HS-5 (cell line): ENCODE measurements around the gene PBX3.
"Not testable (repeated sequence)": the region's sequence is repeated elsewhere in the genome, so short reads cannot be mapped to it uniquely, and the experiment has no call there.

ENCODE experiments used
- DNase-seq: peaks from one replicate; pipeline ENCODE4 v3.0.0-alpha.2; 2012; ENCODE audit warnings: low read depth

Gene PBX3

GRCh38 chr9:125778538-125779219 lies 31.5 kb downstream of the PBX3 start:
- not testable (repeated sequence) for DNase-seq

- DNase-seq = not testable (repeated sequence)
These were observed 32.0 kb downstream of the PBX3 start for GRCh38 chr9:125779220-125779565.

GRCh38 chr9:125782718-125783117 lies 35.5 kb downstream of the PBX3 start:
- no peak for DNase-seq

GRCh38 chr9:125784286-125785049 lies 37.3 kb downstream of the PBX3 start:
- DNase-seq = no peak

GRCh38 chr9:125785248-125785751 lies 38.1 kb downstream of the PBX3 start:
- DNase-seq = no peak

GRCh38 chr9:125787715-125788114 lies 40.5 kb downstream of the PBX3 start:
- no peak for DNase-seq

- no peak for DNase-seq
These were observed 42.0 kb downstream of the PBX3 start for GRCh38 chr9:125789196-125789595.

GRCh38 chr9:125794708-125795107 lies 47.5 kb downstream of the PBX3 start:
- DNase-seq = no peak

- no peak for DNase-seq
These were observed 48.9 kb downstream of the PBX3 start for GRCh38 chr9:125795970-125796596.

- DNase-seq = no peak
These were observed 50.8 kb downstream of the PBX3 start for GRCh38 chr9:125797930-125798329.

GRCh38 chr9:125803526-125803925 lies 56.4 kb downstream of the PBX3 start:
- DNase-seq = no peak

GRCh38 chr9:125805057-125805456 lies 57.9 kb downstream of the PBX3 start:
- no peak for DNase-seq

- DNase-seq = no peak
These were observed 58.4 kb downstream of the PBX3 start for GRCh38 chr9:125805586-125805985.

- peak; percentile 26 for DNase-seq
These were observed 59.9 kb downstream of the PBX3 start for GRCh38 chr9:125807079-125807478.

GRCh38 chr9:125810161-125810560 lies 63.0 kb downstream of the PBX3 start:
- no peak for DNase-seq

- no peak for DNase-seq
These were observed 63.8 kb downstream of the PBX3 start for GRCh38 chr9:125811002-125811401.

GRCh38 chr9:125812403-125812802 lies 65.2 kb downstream of the PBX3 start:
- no peak for DNase-seq

GRCh38 chr9:125815568-125815967 lies 68.4 kb downstream of the PBX3 start:
- no peak for DNase-seq

GRCh38 chr9:125816321-125816720 lies 69.1 kb downstream of the PBX3 start:
- DNase-seq = no peak

GRCh38 chr9:125820100-125820804 lies 73.1 kb downstream of the PBX3 start:
- no peak for DNase-seq

- no peak for DNase-seq
These were observed 73.9 kb downstream of the PBX3 start for GRCh38 chr9:125821078-125821477.

- no peak for DNase-seq
These were observed 75.0 kb downstream of the PBX3 start for GRCh38 chr9:125822160-125822559.
